GM18519 (cell line): ENCODE results near the gene PLXNA2.

Experiments
- ATAC-seq: cut with Tn5 transposase; IDR thresholded peaks from one replicate; pipeline ENCODE4 v1.9.1; 2021; ENCODE audit warnings: mild to moderate bottlenecking, moderate library complexity; ENCODE audit not compliant: unreplicated experiment, low FRiP score

Gene PLXNA2

DNA sequence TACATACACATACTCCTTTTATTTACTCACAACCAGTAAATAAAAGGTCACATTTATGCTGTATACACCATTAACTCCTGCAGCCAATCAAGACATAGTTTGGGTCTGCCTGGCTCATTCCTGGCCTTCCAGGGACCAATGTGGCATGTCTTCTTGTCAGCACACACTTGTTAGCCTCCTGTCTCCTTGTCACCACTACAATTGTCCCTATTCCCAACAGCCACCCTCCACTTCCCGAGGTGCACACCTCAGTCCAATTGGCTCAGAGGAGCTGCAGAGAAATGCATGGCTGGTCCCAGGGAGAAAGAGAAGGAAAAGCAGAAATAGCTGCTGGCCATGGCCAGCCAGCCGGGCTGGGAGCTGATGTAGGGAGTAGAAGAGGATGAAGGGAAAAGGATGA lies 116.9 kb downstream of the PLXNA2 start:
- ATAC-seq, result no peak

DNA sequence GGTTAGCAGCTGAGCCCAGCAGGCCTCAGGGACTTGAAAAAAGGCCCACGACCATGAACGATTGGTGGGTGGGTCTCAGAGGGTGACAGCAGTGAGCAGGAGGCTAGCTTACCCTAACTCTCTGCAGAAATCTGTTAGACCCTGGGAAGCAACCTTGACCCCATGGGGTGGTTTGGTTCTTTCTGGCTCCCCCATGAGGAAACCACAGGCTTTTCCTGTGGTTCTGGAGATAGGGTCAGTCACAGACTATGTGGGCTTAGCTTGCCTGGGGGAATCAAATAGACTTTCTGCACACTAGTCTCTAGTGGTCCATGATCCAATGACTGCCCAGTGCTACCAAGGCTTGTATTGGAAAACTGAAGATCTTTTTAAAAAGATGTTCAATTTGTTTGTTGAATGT lies 118.1 kb downstream of the PLXNA2 start:
- ATAC-seq, result no peak

DNA sequence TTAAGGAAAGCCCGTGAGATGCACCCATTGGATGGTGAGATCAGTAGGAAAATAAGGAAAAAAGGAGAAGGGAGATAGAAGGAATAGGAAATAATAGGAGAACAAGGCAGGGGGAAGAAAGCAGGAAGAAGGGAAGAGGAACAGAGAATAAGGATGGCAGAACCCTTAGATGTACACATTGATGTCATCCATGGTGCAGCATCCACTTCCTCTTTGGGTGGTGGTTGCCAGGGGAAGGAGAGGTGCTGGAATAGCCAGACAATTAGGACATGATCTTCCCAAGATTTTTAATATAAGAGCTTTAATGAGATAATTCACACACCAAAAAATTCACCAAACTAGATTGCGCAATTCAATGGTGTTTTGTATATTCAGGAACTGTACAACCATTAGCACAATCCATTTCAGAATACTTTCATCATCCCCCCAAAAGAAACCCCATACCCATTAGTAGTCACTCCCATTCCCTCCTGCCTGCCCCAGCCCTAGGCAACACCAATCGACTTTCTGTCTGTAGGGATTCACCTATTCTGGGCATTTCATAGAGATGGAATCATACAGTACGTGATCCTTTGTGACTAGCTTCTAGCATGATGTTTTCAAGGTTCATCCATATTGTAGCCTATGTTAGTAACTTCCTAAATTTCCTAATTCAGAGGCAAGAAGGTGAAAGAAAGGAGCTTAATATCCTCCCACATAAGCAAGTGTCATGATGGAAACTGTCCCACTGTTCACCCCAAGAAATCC lies 121.4 kb downstream of the PLXNA2 start:
- ATAC-seq, result no peak

DNA sequence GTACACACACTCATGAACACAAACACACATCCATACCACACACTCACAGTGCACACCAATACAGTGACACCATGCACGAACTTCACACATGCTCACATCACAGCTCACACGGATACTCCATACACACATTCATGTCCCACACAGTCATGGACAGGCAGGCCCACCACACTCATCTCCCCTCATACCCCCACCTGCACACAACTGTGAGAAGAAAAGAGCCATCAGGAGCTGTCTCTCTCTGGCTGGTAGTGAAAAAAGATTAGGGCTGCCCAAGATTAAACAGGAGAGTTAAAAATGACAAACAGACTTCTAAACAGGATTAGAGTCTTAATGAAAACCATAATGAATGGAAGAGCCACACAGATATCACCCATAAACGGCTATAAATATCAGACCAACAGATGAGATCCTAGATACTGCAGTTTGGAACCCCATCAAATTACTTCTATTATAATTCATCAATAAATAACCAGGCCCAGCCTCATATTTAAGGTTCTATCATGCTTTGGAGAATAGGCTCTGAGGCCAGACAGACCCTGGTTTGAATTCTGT lies 122.3 kb downstream of the PLXNA2 start:
- ATAC-seq, result no peak

DNA sequence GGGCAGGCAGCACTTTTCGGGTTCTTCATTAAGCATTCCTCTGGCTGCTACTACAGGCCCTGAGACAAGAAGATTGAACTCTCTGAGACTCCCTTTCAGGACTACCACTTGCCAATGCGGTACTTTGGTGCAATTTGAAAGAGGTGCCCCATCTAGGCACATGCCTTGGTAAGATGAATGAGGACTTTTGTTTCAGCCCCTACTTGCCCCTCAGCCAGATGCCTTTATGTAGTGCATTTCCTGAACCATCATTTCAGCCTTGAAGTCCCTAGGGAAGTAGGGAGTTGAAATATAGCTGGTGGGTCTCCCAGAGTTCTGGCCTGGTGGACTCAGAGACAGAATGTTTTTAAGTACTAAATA lies 123.8 kb downstream of the PLXNA2 start:
- ATAC-seq, result no peak

DNA sequence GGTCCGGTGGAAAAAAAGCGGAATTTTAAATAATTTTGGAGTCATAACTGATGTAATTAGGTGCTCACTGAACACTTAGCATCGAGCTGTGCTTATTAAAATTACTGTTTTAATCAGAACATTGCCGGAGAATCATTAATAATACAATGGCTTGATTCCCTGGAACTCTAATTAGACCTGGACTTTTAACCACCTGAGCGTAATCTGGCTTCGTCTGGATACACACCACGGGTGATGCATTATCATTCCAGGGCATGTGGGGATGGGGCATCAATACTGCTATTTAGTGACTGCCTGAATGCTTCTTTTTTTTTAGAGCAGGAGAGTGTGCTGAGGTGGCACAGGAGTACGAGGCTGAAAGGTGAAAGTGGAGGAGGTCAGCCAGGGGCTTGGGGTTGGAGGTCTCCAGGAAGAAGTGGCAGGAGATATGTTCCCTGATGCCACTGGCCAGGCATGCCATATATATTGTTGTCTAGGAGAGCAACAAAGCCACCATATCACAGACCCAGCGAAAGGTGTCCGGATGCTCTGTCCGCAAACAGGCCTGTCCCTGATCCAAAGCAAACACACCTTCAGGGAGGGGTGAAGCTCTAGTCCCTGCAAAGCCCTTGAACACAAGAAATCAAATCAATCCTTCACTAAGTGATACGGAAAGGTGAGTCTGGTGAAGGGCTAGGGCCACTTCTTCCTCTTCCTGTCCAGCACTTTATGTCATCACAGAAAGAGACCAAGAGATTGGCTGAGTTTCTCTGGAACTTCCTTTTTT lies 125.2 kb downstream of the PLXNA2 start:
- ATAC-seq, result no peak

DNA sequence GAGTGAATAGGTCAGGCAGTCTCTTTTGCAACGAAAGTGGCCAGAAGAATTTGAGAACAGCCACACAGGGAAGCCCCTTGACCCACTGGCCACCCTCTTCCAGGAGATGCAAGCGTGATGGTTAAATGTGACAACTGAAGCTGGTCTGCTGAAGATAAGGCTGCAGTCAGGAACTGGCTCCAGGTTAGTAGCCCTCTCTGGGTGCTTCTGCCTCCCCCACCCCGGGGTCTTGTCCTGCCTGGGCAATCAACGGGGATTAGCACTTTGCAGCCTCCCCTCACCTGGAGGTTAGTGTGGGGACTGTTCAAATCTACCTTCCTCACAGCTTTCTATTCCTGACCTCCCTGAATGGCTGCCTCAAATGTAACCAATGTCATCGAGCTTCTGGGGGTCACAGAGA lies 125.9 kb downstream of the PLXNA2 start:
- ATAC-seq, result no peak

DNA sequence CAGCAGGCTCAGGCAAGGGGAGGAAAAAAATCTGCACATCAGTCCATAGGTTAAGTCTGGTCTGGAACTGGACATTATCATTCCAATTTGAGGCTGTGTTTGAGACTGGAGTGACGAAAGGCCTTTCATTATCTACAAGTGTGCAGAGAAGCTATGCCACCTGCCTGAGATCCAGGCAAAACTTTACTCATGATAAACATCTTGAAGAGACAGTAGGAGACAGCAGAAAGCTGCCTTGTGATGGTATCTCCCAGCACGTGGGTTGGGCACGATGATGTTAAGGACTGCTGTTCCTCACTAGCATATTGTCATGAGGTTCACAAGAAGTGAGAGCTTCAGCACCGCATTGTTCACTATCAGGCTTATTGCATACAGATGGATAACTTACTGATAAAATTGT lies 126.4 kb downstream of the PLXNA2 start:
- ATAC-seq, result no peak

DNA sequence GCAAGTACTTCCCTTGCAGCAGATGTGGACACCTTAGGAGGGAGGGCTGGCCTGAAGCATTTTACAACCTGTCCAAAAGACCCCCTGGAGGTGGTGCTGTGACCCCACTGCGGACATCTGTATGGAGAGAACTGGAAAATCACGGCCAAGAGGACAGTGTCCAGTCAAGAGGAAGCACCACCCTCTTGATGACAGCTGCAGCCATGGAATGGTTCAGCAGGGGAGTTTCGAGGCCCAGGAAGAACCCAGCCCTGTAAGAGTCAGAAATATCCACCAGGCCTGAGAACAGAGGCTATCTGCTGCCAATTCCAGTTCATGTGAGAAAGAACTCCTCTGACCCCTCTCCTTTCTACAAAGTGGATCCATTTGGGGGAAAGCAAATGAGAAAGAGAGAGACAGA lies 126.8 kb downstream of the PLXNA2 start:
- no peak for ATAC-seq

DNA sequence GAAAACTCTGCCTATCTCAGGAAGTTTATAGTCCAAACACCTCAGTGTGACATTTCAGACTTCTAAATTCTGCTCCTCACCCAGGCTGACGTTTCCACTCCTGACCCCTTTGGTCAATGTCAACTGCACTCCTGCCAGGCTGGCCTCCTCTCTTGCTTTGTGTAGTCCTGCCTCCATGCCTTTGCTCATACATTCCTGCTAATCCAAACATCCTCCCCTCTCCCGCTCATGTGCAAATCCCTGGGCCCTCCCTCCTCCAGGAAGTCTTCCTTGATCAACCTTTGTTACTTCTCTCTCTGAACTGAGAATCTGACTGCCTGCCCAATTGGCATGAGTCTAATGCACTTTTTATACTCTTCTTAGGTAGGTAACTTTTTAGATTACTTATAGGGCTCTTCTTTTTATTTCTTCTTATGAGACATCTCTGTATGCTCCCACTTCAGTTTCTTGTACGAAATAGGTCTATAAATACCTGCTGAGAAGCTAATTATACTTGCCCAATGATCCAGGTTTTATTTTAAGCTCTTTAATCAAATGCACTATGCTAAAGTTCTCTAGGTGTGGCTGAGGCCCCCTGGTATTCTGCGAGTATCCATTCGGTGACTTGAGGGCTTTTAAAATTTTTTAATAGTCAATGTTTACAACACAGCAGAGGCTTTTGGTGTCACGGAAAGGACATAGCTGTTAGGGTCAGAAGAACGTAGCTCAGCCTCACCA lies 128.1 kb downstream of the PLXNA2 start:
- ATAC-seq, result no peak

DNA sequence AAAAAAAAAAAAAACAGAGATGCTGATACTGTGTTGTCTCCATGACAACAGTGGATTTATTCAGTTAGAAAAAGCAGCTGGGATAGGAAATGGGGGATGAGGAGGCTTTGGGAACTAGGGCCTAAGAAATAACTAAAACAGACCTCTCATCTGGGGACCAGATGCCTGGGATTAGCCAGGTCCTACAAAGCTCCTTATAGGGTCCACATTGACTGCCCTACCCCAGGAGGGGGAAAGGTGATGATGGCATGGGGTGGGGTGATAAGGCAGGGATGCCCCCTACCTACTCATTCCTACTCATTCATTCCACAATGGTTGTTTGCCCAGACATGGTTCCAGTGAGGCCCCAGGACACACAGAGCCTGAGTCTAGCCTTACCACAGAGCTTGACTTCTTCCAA lies 131.2 kb downstream of the PLXNA2 start:
- ATAC-seq, result no peak

DNA sequence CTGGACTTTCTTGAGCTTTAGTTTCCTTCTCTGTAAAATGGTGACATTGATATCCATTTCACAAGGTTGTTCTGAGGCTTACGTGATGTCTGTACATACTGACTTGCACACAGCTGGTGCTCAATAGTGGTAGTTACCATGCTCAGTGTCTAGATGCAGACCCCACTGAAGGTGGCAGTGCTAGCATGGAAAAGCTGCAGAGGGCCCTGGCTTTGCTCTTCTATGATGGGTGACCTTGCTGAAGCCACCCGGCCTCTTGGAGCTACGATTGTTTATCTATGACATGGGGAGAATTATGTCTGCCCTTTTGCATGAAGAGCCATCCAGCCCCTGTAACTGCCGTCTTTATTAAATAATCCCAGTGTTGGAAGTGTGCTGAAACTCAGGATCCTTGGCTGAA lies 131.8 kb downstream of the PLXNA2 start:
- ATAC-seq, result no peak

DNA sequence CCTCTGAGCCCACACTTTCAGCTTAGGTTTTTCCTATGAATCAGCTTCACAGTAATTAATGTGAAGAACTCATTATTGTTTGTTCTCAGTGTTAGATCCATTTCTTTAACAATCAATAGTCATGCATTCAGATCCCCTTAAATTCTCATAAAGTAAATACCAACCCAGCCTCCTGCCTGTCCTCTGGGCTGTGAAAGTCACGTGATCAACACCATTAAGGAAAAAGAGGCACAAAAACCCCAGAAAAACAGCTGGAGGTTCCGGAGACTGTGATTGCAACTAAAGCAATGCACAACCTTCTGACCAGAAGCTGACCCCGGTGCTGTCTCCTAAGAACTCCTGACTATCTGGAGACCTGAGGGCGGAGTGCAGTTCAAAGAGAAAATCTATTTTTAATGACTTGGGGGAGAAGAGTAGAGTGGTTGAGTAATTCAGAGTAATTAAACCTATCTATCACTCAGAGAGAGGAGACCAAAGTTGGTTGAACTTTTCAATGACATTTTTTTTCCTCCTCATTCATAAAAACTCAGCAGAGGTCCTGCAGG lies 132.5 kb downstream of the PLXNA2 start:
- no peak for ATAC-seq

DNA sequence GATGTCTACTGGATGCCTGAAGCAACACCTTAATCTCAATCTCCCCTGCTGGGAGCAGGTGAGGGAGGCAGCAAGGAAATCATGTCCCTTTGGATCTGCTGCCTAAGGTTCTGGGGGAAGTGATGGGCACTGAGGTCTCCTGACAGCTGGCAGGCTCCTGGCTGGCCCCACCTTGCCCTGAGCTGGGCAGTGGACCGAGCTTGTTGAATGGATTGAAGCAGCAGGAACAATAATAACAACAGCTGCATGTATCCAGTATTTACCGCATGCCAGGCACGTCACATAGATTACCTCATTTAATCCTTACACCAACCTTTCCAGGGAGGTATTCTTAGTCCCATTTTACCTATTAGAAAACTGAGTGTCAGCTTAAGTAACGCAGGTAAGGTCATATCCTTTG lies 133.9 kb downstream of the PLXNA2 start:
- ATAC-seq, result no peak

DNA sequence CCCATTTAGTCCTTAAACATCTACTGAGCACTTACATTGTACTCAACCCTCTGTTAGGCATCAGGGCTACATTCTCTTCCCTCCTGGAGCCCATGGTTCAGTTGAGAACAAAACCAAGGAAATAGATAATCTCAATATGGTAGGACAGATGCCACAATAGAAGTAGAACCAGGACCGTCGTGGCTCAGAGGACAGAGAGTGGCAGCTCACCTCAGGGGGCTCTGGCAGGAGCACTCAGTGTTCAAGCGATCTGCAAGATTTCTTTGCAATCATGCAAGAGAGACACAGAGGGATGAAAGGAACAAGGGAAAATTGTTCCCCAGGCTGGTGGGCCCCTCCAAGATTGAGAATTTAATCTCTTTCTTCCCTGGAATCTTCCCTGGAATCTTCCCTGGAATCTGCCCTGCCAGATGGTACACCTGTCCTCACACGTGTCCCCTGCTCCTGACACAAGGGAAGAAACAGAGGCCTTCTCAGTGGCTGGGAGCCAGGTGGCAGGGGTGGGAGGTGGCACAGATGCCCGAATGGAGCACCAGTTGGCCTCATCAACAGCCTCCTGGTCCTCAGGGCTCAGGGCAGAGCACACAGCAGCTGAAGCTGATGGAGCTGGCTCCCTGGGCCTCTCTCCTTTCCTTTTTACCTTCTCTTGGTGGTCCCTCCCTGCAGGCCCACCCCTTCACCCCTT lies 135.4 kb downstream of the PLXNA2 start:
- no peak for ATAC-seq

DNA sequence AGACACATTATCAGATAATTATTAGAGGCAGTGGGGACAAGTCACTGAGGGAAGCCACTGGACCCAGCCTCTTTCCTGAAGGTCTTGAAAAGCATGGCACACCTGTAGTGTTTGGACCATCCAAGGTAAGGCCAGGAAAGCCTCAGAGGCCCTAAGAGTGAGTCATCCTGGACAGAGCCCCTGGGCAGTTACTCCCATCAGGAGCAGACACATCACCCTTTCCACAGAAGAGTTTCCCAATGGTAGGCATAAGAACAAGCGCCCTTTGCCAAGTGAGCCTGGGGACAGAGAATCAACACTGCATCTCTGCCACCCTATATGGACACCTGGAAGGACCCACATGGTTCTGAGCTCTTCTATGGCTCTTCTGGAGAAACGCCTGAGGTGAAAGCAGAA lies 136.0 kb downstream of the PLXNA2 start:
- no peak for ATAC-seq

DNA sequence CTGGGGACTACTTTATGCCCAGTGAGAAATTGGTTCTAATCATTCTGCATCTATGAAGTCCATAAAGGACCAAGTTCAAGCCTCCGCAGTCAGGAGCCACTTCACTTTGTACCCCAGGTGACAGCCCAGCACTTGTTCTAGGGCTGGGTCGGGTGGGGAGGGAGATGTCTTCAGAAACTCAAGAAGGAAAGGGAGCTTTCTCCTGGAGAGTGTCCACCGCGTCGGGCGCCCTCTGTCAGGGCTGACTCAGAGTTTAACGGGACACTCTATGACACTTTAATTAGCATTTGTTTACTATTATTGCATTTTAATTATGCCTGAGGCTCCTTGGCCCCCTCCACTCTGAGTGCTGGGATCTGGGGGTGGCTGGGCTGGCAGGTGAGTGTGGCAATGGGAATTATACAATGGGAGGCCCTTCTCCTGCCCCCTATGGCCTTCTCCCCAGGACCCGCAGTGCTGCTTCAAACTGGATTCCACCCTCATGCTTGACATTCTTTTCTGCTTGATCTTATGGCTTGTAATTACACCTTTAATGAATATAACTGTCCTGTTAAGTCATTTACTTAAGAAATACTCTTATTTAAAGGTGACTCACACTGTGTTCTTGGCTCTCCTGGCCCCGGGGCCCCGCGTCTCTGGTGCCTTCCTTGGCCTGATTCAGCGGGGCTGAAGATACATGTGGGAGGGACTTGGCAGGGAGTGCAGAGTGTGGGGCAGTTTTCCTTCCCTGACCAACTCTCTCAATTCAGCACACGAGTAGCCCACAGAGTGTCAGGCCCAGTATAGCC lies 136.6 kb downstream of the PLXNA2 start:
- ATAC-seq, result no peak

DNA sequence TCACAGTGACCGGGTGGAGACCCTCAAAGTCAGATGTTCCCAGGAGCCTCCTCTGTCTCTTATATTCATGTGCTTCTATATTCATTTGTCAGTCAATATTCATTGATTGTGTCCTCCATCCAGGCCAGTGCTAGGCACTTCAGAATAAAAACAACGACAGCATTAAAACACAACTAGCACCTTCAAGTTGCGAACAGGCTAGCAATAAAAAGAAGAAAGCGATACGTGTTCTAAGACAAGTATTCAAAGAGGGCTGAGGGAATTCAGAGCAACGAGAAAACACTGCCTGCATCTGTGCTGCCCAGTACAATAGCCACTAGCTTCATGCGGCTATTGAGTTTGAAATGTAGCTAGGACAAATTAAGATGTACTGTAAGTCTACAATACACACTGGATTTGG lies 138.0 kb downstream of the PLXNA2 start:
- ATAC-seq, result no peak

DNA sequence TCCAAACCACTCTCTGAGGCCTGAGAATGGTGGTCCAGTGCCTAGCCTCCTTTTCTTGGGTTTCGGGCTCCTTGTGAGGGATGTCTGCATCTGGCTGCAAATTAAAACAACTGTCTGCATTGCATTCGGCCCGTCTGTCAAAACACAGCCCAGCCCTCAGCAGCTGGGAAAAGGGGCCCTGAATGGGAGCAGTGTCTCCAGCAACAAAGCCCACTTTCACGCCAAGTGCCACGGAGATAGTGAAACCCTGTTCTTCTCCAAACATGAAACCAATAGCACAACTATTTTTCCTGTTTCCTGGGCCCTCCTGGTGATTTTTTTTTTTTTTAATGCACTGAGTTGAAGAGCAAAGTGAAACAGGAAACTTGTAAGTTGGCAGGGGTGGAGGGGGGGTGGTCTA lies 138.4 kb downstream of the PLXNA2 start:
- no peak for ATAC-seq
